ENCODE data around the gene BRD9.

GRCh38 chr5:868428-869135 lies 24.0 kb downstream of the BRD9 start:
- TF ChIP-seq CTCF (IDR thresholded peaks at IDR 0.05) (no peak), POLR2A (IDR thresholded peaks at IDR 0.05) (no peak), POLR2AphosphoS5 (IDR thresholded peaks at IDR 0.05) (no peak)

All from prostate gland (tissue), 2 donors.